CD4-positive, alpha-beta T cell (primary cell): ENCODE results near the gene NUB1. TPM values are rescaled to one million over a fixed set of nuclear protein-coding genes. Genes with fewer than 3 reads are reported as not detected.

Experiments used
- ATAC-seq: fragments of 200-7000 bp; cut with Tn5 transposase; one replicate; pipeline ENCODE4 v1.10.0; 2022; ENCODE audit warnings: mild to moderate bottlenecking; ENCODE audit not compliant: poor library complexity
- CTCF ChIA-PET: fragments of 350-600 bp; sonication (Branson Sonifier 250); formaldehyde crosslinking; loops from one replicate; lab custom pipeline; 2021; ENCODE audit warnings: antibody characterized with exemption, inconsistent platforms; lab: Charles Lee
- POLR2A ChIA-PET: fragments of 350-600 bp; sonication (Branson Sonifier 250); formaldehyde crosslinking; loops from one replicate; lab custom pipeline; 2021; ENCODE audit warnings: antibody characterized with exemption, inconsistent platforms; lab: Charles Lee
- DNase-seq, 14 experiments: peaks; one replicate each; pipeline ENCODE4 v3.0.0-alpha.2; 2013 to 2020; ENCODE audit warnings: mixed read lengths in 2 of 14
- H3K27ac ChIP-seq, 2 donors: one replicate each; pipeline versions ENCODE4 v1.5.1 to v1.7.0; 2013; ENCODE audit warnings: low read length in 2 of 2, low read depth in 1 of 2, mild to moderate bottlenecking in 1 of 2
- H3K27me3 ChIP-seq, 2 experiments: 1 replicate in 1 of 2; 2 replicates in 1 of 2; pipeline versions ENCODE4 v1.6.1 to v1.7.0; 2013; ENCODE audit warnings: low read length in 2 of 2, control low read depth in 1 of 2, mild to moderate bottlenecking in 1 of 2, moderate library complexity in 1 of 2; ENCODE audit not compliant: insufficient read depth in 2 of 2, control insufficient read depth in 1 of 2
- H3K36me3 ChIP-seq: one replicate; pipeline ENCODE4 v1.6.1; 2013; ENCODE audit warnings: low read length, control low read depth; ENCODE audit not compliant: insufficient read depth
- H3K4me1 ChIP-seq: one replicate; pipeline ENCODE4 v1.6.1; 2013; ENCODE audit warnings: low read length, control low read depth; ENCODE audit not compliant: insufficient read depth
- H3K4me3 ChIP-seq: one replicate; pipeline ENCODE4 v1.5.1; 2013; ENCODE audit warnings: mild to moderate bottlenecking, low read length, moderate library complexity
- H3K9me3 ChIP-seq, 2 experiments: 1 replicate in 1 of 2; 2 replicates in 1 of 2; pipeline versions ENCODE4 v1.6.1 to v1.7.0; 2013; ENCODE audit warnings: low read length in 2 of 2, mild to moderate bottlenecking in 2 of 2, control low read depth in 1 of 2, moderate library complexity in 1 of 2; ENCODE audit not compliant: control insufficient read depth in 1 of 2, insufficient read depth in 1 of 2
- H3K27ac Mint-ChIP-seq: one replicate; pipeline ENCODE4 v1.8.0; 2020; ENCODE audit warnings: mixed read lengths
- H3K27me3 Mint-ChIP-seq: one replicate; pipeline ENCODE4 v1.8.0; 2021; ENCODE audit warnings: mixed read lengths
- H3K36me3 Mint-ChIP-seq: one replicate; pipeline ENCODE4 v1.8.0; 2021; ENCODE audit warnings: low read depth, mixed read lengths
- H3K4me1 Mint-ChIP-seq: one replicate; pipeline ENCODE4 v1.8.0; 2021; ENCODE audit warnings: low read depth, mixed read lengths
- H3K4me3 Mint-ChIP-seq: one replicate; pipeline ENCODE4 v1.8.0; 2020; ENCODE audit warnings: mild to moderate bottlenecking, mixed read lengths
- H3K9me3 Mint-ChIP-seq: one replicate; pipeline ENCODE4 v1.8.0; 2020; ENCODE audit warnings: mixed read lengths
- CTCF ChIP-seq: fragments of 200-600 bp; IDR thresholded peaks from one replicate; pipeline ENCODE4 v1.8.0; 2022; ENCODE audit warnings: antibody characterized with exemption, mild to moderate bottlenecking
- intact Hi-C, 2 experiments: fragments of 100-400 bp; cut with DNase I in 1 of 2; cut with micrococcal nuclease in 1 of 2; formaldehyde crosslinking; loops; one replicate each; pipeline versions ENCODE4 v1.15.1 to v1.9.0; 2023 to 2025; cut with DNase I, micrococcal nuclease
- total RNA-seq, 174 experiments: library from RNA in 2 of 174; stranded (reverse) in 2 of 174; gene quantifications; one replicate each; pipeline ENCODE4 v1.2.3 and lab custom pipeline; 2021 to 2026

NUB1 gene
- total RNA-seq, 2 experiments from 2014 or later: 86.0 to 90.4 TPM

- no peak for ATAC-seq
- H3K4me1 Mint-ChIP-seq: peaks cover 13% of the 10 kb centered on the region
These were observed 38.1 kb downstream of the NUB1 start for GRCh38 chr7:151379534-151380198.

DNA sequence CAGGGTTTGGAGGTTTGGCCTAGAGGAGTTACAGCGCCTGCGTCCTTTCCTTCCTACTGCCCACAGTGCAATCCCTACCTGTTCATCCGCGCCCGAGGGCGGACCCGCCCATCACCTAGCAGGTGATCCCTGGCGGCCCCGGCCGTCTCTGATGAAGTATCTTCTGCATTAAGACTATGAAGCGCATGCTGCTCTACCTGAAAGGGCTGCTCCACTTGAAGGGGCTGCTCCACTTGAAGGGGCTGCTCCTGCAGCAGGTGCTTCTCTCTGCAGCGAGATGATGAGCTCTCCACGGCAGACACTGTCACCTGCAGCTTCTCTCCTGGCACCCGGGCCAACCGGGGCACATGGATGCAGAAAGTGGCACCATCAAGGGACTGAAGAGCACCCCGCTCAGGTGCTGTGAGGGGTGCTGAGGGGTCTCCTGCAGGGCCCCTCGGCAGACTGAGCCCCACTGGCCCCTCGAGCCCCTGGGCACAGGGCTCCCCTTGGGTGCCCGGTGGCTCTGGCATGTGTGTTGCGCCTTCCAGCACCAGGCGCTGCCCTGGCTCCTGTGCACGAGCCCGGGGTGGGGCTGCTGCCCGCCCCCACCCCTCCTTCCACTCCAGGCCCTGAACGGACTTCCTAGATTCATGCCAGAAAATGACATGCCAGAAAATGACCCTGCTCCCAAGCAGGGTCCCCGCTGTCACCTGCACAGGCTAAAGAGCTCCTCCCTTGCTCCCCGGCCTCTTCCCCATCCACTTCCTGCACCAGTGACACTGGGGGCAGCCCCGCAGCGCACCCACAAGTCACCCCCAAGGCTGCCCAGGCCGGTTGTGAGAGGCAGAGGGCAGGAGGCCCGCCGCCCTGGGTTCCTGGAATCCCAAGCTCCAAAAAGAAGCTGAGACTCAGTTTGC, 38.8 kb downstream of the NUB1 start:
- Mint-ChIP-seq H3K27me3 (peaks cover 18% of the 10 kb centered on the region), H3K36me3 (peaks cover 29% of the 10 kb centered on the region), H3K27ac (peak overlapping the region; percentile 55), H3K9me3 (no peaks in the 10 kb centered on the region), H3K4me3 (peak overlapping the region; percentile 54), H3K4me1 (peaks cover 13% of the 10 kb centered on the region)
- TF ChIP-seq CTCF: no peak
- no peak for ATAC-seq
- CTCF ChIA-PET: interaction anchor here (1.3 to 1.6 kb wide), 3 partner anchors 12 to 68 kb away, joined by 3 to 5 read pairs (median 4); no protein-coding TSS in a partner anchor
- Histone ChIP-seq H3K4me3 (no peak overlapping the region), H3K27ac (peak overlapping the region; percentile 10 to 29), H3K4me1 (peaks cover 21% of the 10 kb centered on the region), H3K9me3 (peaks cover 0 to 4% of the 10 kb centered on the region in 2 experiments), H3K36me3 (peaks cover 31% of the 10 kb centered on the region), H3K27me3 (peaks cover 4 to 7% of the 10 kb centered on the region in 2 experiments)
- intact Hi-C loops: loop anchor here in 1 of 2 experiments (2.0 kb wide), 1 partner anchor 28 kb away; no protein-coding TSS in a partner anchor
- POLR2A ChIA-PET: interaction anchor here (1.0 to 1.5 kb wide), 2 partner anchors 49 to 68 kb away, joined by 3 to 6 read pairs; no protein-coding TSS in a partner anchor
- DNase-seq: no peak

More at GRCh38 chr7:151379534-151380198, 38.1 kb downstream of the NUB1 start:
- DNase-seq: no peak
- TF ChIP-seq CTCF: no peak
- peaks cover 4 to 7% of the 10 kb centered on the region in 2 experiments for H3K27me3 ChIP-seq
- peaks cover 32% of the 10 kb centered on the region for H3K36me3 Mint-ChIP-seq
- peaks cover 18% of the 10 kb centered on the region for H3K27me3 Mint-ChIP-seq
- POLR2A ChIA-PET: no interaction called here
- H3K27ac ChIP-seq: no peak overlapping the region
- no peaks in the 10 kb centered on the region for H3K9me3 Mint-ChIP-seq
- peaks cover 33% of the 10 kb centered on the region for H3K36me3 ChIP-seq
- H3K9me3 ChIP-seq: peaks cover 0 to 4% of the 10 kb centered on the region in 2 experiments
- CTCF ChIA-PET: interaction anchor here (1.4 kb wide), 1 partner anchor 11 kb away, joined by 5 read pairs; no protein-coding TSS in a partner anchor
- H3K4me3 ChIP-seq: no peak overlapping the region
- intact Hi-C loops: loop anchor here in 1 of 2 experiments (2.0 kb wide), 1 partner anchor 29 kb away; no protein-coding TSS in a partner anchor
- peak overlapping the region; percentile 55 for H3K27ac Mint-ChIP-seq
- peak overlapping the region; percentile 49 for H3K4me3 Mint-ChIP-seq
- H3K4me1 ChIP-seq: peaks cover 21% of the 10 kb centered on the region

DNA sequence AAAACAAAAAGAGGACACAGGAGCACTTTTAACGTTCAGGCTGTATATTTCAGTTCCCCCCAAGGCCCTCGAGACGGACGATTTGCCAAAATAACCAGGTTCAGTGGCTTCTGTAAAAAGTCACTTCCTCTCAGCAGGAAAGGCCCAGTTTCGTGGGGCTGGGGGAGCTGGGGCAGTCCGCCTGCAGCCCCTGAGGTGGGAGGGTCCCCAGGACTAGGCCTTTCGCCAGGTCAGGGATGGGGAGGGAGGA, 39.4 kb downstream of the NUB1 start:
- peaks cover 25% of the 10 kb centered on the region for H3K36me3 ChIP-seq
- Mint-ChIP-seq H3K27ac (peak overlapping the region; percentile 55), H3K4me3 (peak overlapping the region; percentile 54), H3K27me3 (peaks cover 18% of the 10 kb centered on the region), H3K4me1 (peaks cover 13% of the 10 kb centered on the region), H3K9me3 (no peaks in the 10 kb centered on the region), H3K36me3 (peaks cover 24% of the 10 kb centered on the region)
- H3K27me3 ChIP-seq: peaks cover 4 to 7% of the 10 kb centered on the region in 2 experiments
- H3K4me1 ChIP-seq: peaks cover 21% of the 10 kb centered on the region
- intact Hi-C loops: loop anchor here in 1 of 2 experiments (2.0 kb wide), 1 partner anchor 28 kb away; no protein-coding TSS in a partner anchor
- POLR2A ChIA-PET: interaction anchor here (1.0 to 1.5 kb wide), 2 partner anchors 49 to 67 kb away, joined by 3 to 6 read pairs; no protein-coding TSS in a partner anchor
- H3K4me3 ChIP-seq: peak overlapping the region; percentile 26
- DNase-seq: peak in 2 of 14 experiments; percentile 18 to 36
- H3K27ac ChIP-seq: peak overlapping the region; percentile 10 to 29
- CTCF ChIA-PET: interaction anchor here (1.3 to 1.6 kb wide), 2 partner anchors 13 to 67 kb away, joined by 3 to 4 read pairs; no protein-coding TSS in a partner anchor
- no peak for ATAC-seq
- H3K9me3 ChIP-seq: peaks cover 0 to 4% of the 10 kb centered on the region in 2 experiments
- TF ChIP-seq CTCF: no peak
